ENCODE results near the gene TGM3. TPM values are rescaled to one million over a fixed set of nuclear protein-coding genes. Genes with fewer than 3 reads are reported as not detected.

The TGM3 gene
- total and polyA plus RNA-seq, 10 of the 15 experiments (the other 5 are each of a cell fraction or from before 2014, with no cell fraction given): not detected

GRCh38 chr20:2320813-2321658, 25.2 kb downstream of the TGM3 start:
- Histone ChIP-seq H3K36me3 (ENCODE audit: control insufficient read depth in 2 of 2, insufficient read depth in 2 of 2, low read length in 1 of 2) (no peaks in the 10 kb centered on the region), H3K4me2 (ENCODE audit: control insufficient read depth, insufficient read depth) (no peak overlapping the region), H4K20me1 (ENCODE audit: control insufficient read depth, insufficient read depth) (no peaks in the 10 kb centered on the region), H3K4me3 (no peak overlapping the region), H3K27me3 (replicated peaks in 1 of 2; ENCODE audit: control insufficient read depth in 2 of 2, insufficient read depth in 2 of 2, low read length in 1 of 2) (peaks cover 4 to 5% of the 10 kb centered on the region in 2 experiments; a peak in 3 of 4 replicates), H3K9ac (ENCODE audit: control insufficient read depth, insufficient read depth, low read length) (no peak overlapping the region), H3K4me1 (ENCODE audit: control insufficient read depth, insufficient read depth, low read length) (no peaks in the 10 kb centered on the region), H3K27ac (ENCODE audit: control insufficient read depth, insufficient read depth) (no peak overlapping the region), H3K79me2 (ENCODE audit: control insufficient read depth, insufficient read depth, low read length) (no peaks in the 10 kb centered on the region), H3K9me3 (replicated peaks; ENCODE audit: control insufficient read depth, insufficient read depth, low read length) (no peaks in the 10 kb centered on the region), H2AFZ (ENCODE audit: control insufficient read depth, low read depth, low read length) (no peak overlapping the region)
- intact Hi-C loops (cut with micrococcal nuclease; ENCODE audit: unreplicated experiment): no loop called here
- ChIA-PET RAD21 (ENCODE audit: unreplicated experiment) (no interaction called here), SMC1A (ENCODE audit: uncharacterized antibody, unreplicated experiment) (no interaction called here), POLR2A (no interaction called here), CTCF (no interaction called here)
- ATAC-seq (no peak), DNase-seq (ENCODE audit: low read depth, low spot score) (no peak), FAIRE-seq (no peak)
- BruUV-seq (replicated peaks): no TSS peak
- WGBS (ENCODE audit: insufficient coverage, insufficient replicate concordance, low lambda C conversion rate, missing lambda C conversion rate): 21% methylated on average over 6 of the region's 6 CpGs
- no peak for TF ChIP-seq ATF7 (IDR thresholded peaks at IDR 0.05; ENCODE audit: low read depth)
- in situ Hi-C loops (cut with MboI): no loop called here

GRCh38 chr20:2323051-2323450, 27.2 kb downstream of the TGM3 start:
- POLR2A ChIA-PET: no interaction called here
- H3K27ac ChIP-seq (ENCODE audit: control insufficient read depth, insufficient read depth): no peak overlapping the region
- no peaks in the 10 kb centered on the region for H3K4me1 ChIP-seq (ENCODE audit: control insufficient read depth, insufficient read depth, low read length)
- WGBS (ENCODE audit: insufficient coverage, insufficient replicate concordance, low lambda C conversion rate, missing lambda C conversion rate): 85% methylated on average over 2 of the region's 2 CpGs
- intact Hi-C loops (cut with micrococcal nuclease; ENCODE audit: unreplicated experiment): no loop called here
- CTCF ChIA-PET: no interaction called here
- no peak overlapping the region for H3K4me2 ChIP-seq (ENCODE audit: control insufficient read depth, insufficient read depth)
- no peak for ATAC-seq
- peaks cover 4 to 5% of the 10 kb centered on the region in 2 experiments; a peak in 3 of 4 replicates for H3K27me3 ChIP-seq (replicated peaks in 1 of 2; ENCODE audit: control insufficient read depth in 2 of 2, insufficient read depth in 2 of 2, low read length in 1 of 2)
- H3K9ac ChIP-seq (ENCODE audit: control insufficient read depth, insufficient read depth, low read length): no peak overlapping the region
- no peaks in the 10 kb centered on the region for H3K36me3 ChIP-seq (ENCODE audit: control insufficient read depth in 2 of 2, insufficient read depth in 2 of 2, low read length in 1 of 2)
- no peaks in the 10 kb centered on the region for H3K9me3 ChIP-seq (replicated peaks; ENCODE audit: control insufficient read depth, insufficient read depth, low read length)
- no peaks in the 10 kb centered on the region for H3K79me2 ChIP-seq (ENCODE audit: control insufficient read depth, insufficient read depth, low read length)
- BruUV-seq (replicated peaks): no TSS peak
- SMC1A ChIA-PET (ENCODE audit: uncharacterized antibody, unreplicated experiment): no interaction called here
- in situ Hi-C loops (cut with MboI): no loop called here
- no peaks in the 10 kb centered on the region for H4K20me1 ChIP-seq (ENCODE audit: control insufficient read depth, insufficient read depth)
- H3K4me3 ChIP-seq: no peak overlapping the region
- RAD21 ChIA-PET (ENCODE audit: unreplicated experiment): no interaction called here
- no peak for DNase-seq (ENCODE audit: low read depth, low spot score)
- no peak for FAIRE-seq
- H2AFZ ChIP-seq (ENCODE audit: control insufficient read depth, low read depth, low read length): no peak overlapping the region
- no peak for TF ChIP-seq ATF3 (IDR thresholded peaks at IDR 0.05; ENCODE audit: borderline replicate concordance, extremely low read depth, low read depth, low read length)
- no peak for TF ChIP-seq ZBTB40 (IDR thresholded peaks at IDR 0.05; ENCODE audit: borderline replicate concordance)
- TF ChIP-seq KLF5 (IDR thresholded peaks at IDR 0.05; ENCODE audit: partially characterized antibody): no peak
- no peak for TF ChIP-seq REST (IDR thresholded peaks at IDR 0.05; ENCODE audit: low read depth, low read length)
- no peak for TF ChIP-seq SUZ12 (IDR thresholded peaks at IDR 0.05; ENCODE audit: unreplicated experiment)
- TF ChIP-seq JUNB (IDR thresholded peaks at IDR 0.05): no peak
- TF ChIP-seq TCF3 (IDR thresholded peaks at IDR 0.05; ENCODE audit: borderline replicate concordance, insufficient read depth, low read depth, low read length): no peak

All from GM12878 (cell line).